Neural progenitor cell (in vitro differentiated cells): ENCODE measurements around the gene UNC5A.
A peak's percentile ranks its signal among the peaks of the same experiment; 100 is the strongest.

Source experiments
- CTCF ChIP-seq: fragments of 200-600 bp; sonication (generic); IDR thresholded peaks from 2 replicates; pipeline ENCODE4 v1.5.1; 2017; ENCODE audit warnings: antibody characterized with exemption, mild to moderate bottlenecking
- EZH2phosphoT487 ChIP-seq: fragments of 200-600 bp; sonication (generic); IDR thresholded peaks from 2 replicates; pipeline ENCODE4 v1.6.1; 2017; ENCODE audit warnings: antibody characterized with exemption

GRCh38 chr5:176810687-176811501, 535 bp downstream of the UNC5A start:
- no peak for TF ChIP-seq CTCF
- peak; percentile 18 for TF ChIP-seq EZH2phosphoT487
